Stimulated activated CD4-positive, alpha-beta T cell treated with anti-CD3 and anti-CD28 coated beads, Interleukin-15, amount 100 ng/mL, for 48 hours (primary cell): Measurements from ENCODE around the gene IYD.
"Not testable (repeated sequence)": the region's sequence is repeated elsewhere in the genome, so short reads cannot be mapped to it uniquely, and the experiment has no call there.

Experiments
- DNase-seq, 2 donors: peaks; one replicate each; pipeline ENCODE4 v3.0.0-alpha.2; 2020; ENCODE audit warnings: low read depth in 2 of 2

The IYD gene

GRCh38 chr6:150352321-150353296, 16.2 kb upstream of the IYD start:
- DNase-seq: no peak

- DNase-seq: no peak
Measured at GRCh38 chr6:150353445-150353844, 15.4 kb upstream of the IYD start.

- DNase-seq: no peak
Measured at GRCh38 chr6:150354754-150355571, 13.8 kb upstream of the IYD start.

- DNase-seq: no peak
Measured at GRCh38 chr6:150355932-150356331, 12.9 kb upstream of the IYD start.

- DNase-seq: no peak
Measured at GRCh38 chr6:150361876-150362275, 6.9 kb upstream of the IYD start.

- DNase-seq: no peak
Measured at GRCh38 chr6:150363733-150364132, 5.1 kb upstream of the IYD start.

- DNase-seq: no peak
Measured at GRCh38 chr6:150366118-150366778, 2.6 kb upstream of the IYD start.

- DNase-seq: no peak
Measured at GRCh38 chr6:150369408-150369807, 596 bp downstream of the IYD start.

GRCh38 chr6:150370112-150370511, 1.3 kb downstream of the IYD start:
- DNase-seq: no peak

- no peak for DNase-seq
Measured at GRCh38 chr6:150371356-150371755, 2.5 kb downstream of the IYD start.

GRCh38 chr6:150372051-150372450, 3.2 kb downstream of the IYD start:
- no peak for DNase-seq

GRCh38 chr6:150373260-150373701, 4.5 kb downstream of the IYD start:
- no peak for DNase-seq

GRCh38 chr6:150374346-150374745, 5.5 kb downstream of the IYD start:
- not testable (repeated sequence) for DNase-seq

GRCh38 chr6:150377211-150377781, 8.5 kb downstream of the IYD start:
- no peak for DNase-seq

- no peak for DNase-seq
Measured at GRCh38 chr6:150380256-150380655, 11.4 kb downstream of the IYD start.

- DNase-seq: no peak
Measured at GRCh38 chr6:150382171-150382570, 13.4 kb downstream of the IYD start.

GRCh38 chr6:150391414-150391813, 22.6 kb downstream of the IYD start:
- no peak for DNase-seq

GRCh38 chr6:150391890-150392289, 23.1 kb downstream of the IYD start:
- DNase-seq: no peak

- DNase-seq: no peak
Measured at GRCh38 chr6:150392452-150393220, 23.8 kb downstream of the IYD start.

- no peak for DNase-seq
Measured at GRCh38 chr6:150394053-150394898, 25.5 kb downstream of the IYD start.
